Neural cell (in vitro differentiated cells): Measurements from ENCODE around the gene CYB5R2. TPM values are rescaled to one million over a fixed set of nuclear protein-coding genes. Genes with fewer than 3 reads are reported as not detected.

Experiments
- H2AFZ ChIP-seq: fragments of 200-600, 300-800 bp; sonication (generic), shearing (Covaris generic); 2 replicates; pipeline ENCODE4 v1.6.0; 2014; ENCODE audit warnings: low read depth, mild to moderate bottlenecking, antibody characterized with exemption, low read length, moderate library complexity
- H3F3A ChIP-seq: fragments of 200-600 bp; shearing (Covaris generic); 2 replicates; pipeline ENCODE4 v1.6.1; 2016; ENCODE audit warnings: mild to moderate bottlenecking, moderate library complexity, mixed read lengths, antibody characterized with exemption, low read length; ENCODE audit not compliant: insufficient read depth, poor library complexity, severe bottlenecking
- H3K27ac ChIP-seq: fragments of 200-600, 300-800 bp; sonication (generic), shearing (Covaris generic); 2 replicates; pipeline ENCODE4 v1.5.1; 2014; ENCODE audit warnings: mild to moderate bottlenecking, low read length, moderate library complexity
- H3K27me3 ChIP-seq: fragments of 300-800, 200-600 bp; sonication (generic), shearing (Covaris generic); 2 replicates; pipeline ENCODE4 v1.6.0; 2014; ENCODE audit warnings: mild to moderate bottlenecking, low read depth, low read length, moderate library complexity; ENCODE audit not compliant: insufficient read depth
- H3K36me3 ChIP-seq: fragments of 300-800, 200-600 bp; sonication (generic), shearing (Covaris generic); 2 replicates; pipeline ENCODE4 v1.5.1; 2014; ENCODE audit warnings: mild to moderate bottlenecking, antibody characterized with exemption, low read length, moderate library complexity; ENCODE audit not compliant: insufficient read depth
- H3K4me2 ChIP-seq: fragments of 300-800, 200-600 bp; sonication (generic), shearing (Covaris generic); 2 replicates; pipeline ENCODE4 v1.6.0; 2014; ENCODE audit warnings: mild to moderate bottlenecking, low read length
- H3K4me3 ChIP-seq: fragments of 300-800, 200-600 bp; sonication (generic), shearing (Covaris generic); 2 replicates; pipeline ENCODE4 v1.5.1; 2014; ENCODE audit warnings: mild to moderate bottlenecking, low read length, moderate library complexity
- H3K79me2 ChIP-seq: fragments of 200-600 bp; shearing (Covaris generic); replicated peaks from 2 replicates; pipeline ENCODE4 v1.6.0; 2014; ENCODE audit warnings: mild to moderate bottlenecking, low read length, moderate library complexity; ENCODE audit not compliant: insufficient read depth
- H3K9ac ChIP-seq: fragments of 300-800, 200-600 bp; sonication (generic), shearing (Covaris generic); 2 replicates; pipeline ENCODE4 v1.6.1; 2016; ENCODE audit warnings: mild to moderate bottlenecking, low read length, mixed read lengths
- H3K9me2 ChIP-seq: fragments of 200-600 bp; shearing (Covaris generic); 2 replicates; pipeline ENCODE4 v1.6.1; 2016; ENCODE audit warnings: mild to moderate bottlenecking, low read length, mixed read lengths; ENCODE audit not compliant: insufficient read depth
- H3K9me3 ChIP-seq: fragments of 200-600, 300-800 bp; sonication (generic), shearing (Covaris generic); 2 replicates; pipeline ENCODE4 v1.6.1; 2016; ENCODE audit warnings: mild to moderate bottlenecking, mixed run types, low read length, moderate library complexity, mixed read lengths
- H4K20me1 ChIP-seq: fragments of 200-600 bp; shearing (Covaris generic); 2 replicates; pipeline ENCODE4 v1.6.1; 2016; ENCODE audit warnings: mild to moderate bottlenecking, mixed run types; ENCODE audit not compliant: insufficient read depth
- EP300 ChIP-seq: fragments of 450-650 bp; conservative IDR thresholded peaks from 2 replicates; pipeline ENCODE4 v1.6.1; 2014; ENCODE audit warnings: antibody characterized with exemption, mild to moderate bottlenecking, moderate library complexity; ENCODE audit not compliant: poor library complexity, severe bottlenecking
- EZH2 ChIP-seq: fragments of 200-600, 300-800 bp; shearing (Covaris generic), sonication (generic); IDR thresholded peaks from 2 replicates; pipeline ENCODE4 v1.6.1; 2014; ENCODE audit warnings: antibody characterized with exemption, low read length, borderline replicate concordance, mild to moderate bottlenecking; ENCODE audit not compliant: insufficient read depth, poor library complexity, severe bottlenecking
- MXI1 ChIP-seq: fragments of 450-650 bp; conservative IDR thresholded peaks from 2 replicates; pipeline ENCODE4 v1.6.1; 2014; ENCODE audit warnings: antibody characterized with exemption, mild to moderate bottlenecking; ENCODE audit not compliant: poor library complexity, severe bottlenecking
- POLR2AphosphoS5 ChIP-seq: IDR thresholded peaks from 2 replicates; pipeline ENCODE4 v1.6.1; 2012
- RAD21 ChIP-seq: fragments of 450-650 bp; conservative IDR thresholded peaks from 2 replicates; pipeline ENCODE4 v1.6.1; 2014; ENCODE audit warnings: antibody characterized with exemption, mild to moderate bottlenecking, moderate library complexity
- SMC3 ChIP-seq: fragments of 450-650 bp; conservative IDR thresholded peaks from 2 replicates; pipeline ENCODE4 v1.6.1; 2014; ENCODE audit warnings: antibody characterized with exemption, mild to moderate bottlenecking, moderate library complexity; ENCODE audit not compliant: poor library complexity
- TAF1 ChIP-seq: IDR thresholded peaks from 2 replicates; pipeline ENCODE4 v1.6.1; 2012; ENCODE audit warnings: low read depth
- polyA plus RNA-seq: library from polyadenylated mRNA; depleted of rRNA; stranded (reverse); fragments of >200 nt; gene quantifications from 2 replicates; pipeline ENCODE4 v1.2.3, GENCODE V29; 2014
- TF ChIP-seq, protein P1 (sequence below): fragments of 450-650 bp; IDR thresholded peaks from 2 replicates; pipeline ENCODE4 v1.5.1; 2014; ENCODE audit warnings: antibody characterized with exemption, mild to moderate bottlenecking, moderate library complexity; ENCODE audit not compliant: poor library complexity, severe bottlenecking
- TF ChIP-seq, protein P2 (sequence below): IDR thresholded peaks from 2 replicates; pipeline ENCODE4 v1.6.1; 2012; ENCODE audit warnings: borderline replicate concordance

CYB5R2 gene
- polyA plus RNA-seq, 1 donor from 2014 or later: not detected

DNA sequence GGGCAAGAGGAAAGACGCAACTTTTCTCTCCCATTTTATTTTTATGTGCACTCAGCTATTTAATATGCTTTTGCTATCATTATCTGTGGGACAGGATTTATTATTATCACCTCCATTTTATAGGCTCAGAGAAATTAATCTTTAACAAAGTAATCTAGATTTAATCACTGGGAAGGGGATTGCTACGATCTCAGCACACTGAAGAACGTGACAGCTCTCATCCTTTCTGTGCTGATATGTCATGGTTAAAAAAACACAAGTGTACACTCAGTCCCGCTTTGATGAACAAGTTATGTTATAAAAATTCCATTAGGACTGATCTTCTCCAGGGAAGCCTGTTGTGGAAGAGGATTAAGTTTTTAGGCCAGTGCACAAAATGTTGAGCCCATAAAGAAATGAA is 37.6 kb downstream of the CYB5R2 start:
- H3F3A ChIP-seq: no peaks in the 10 kb centered on the region
- no peaks in the 10 kb centered on the region for H3K9me2 ChIP-seq
- no peaks in the 10 kb centered on the region for H3K9me3 ChIP-seq
- H3K27ac ChIP-seq: no peak overlapping the region
- H3K4me2 ChIP-seq: no peak overlapping the region
- H3K27me3 ChIP-seq: no peaks in the 10 kb centered on the region
- H2AFZ ChIP-seq: no peak overlapping the region
- H3K36me3 ChIP-seq: no peaks in the 10 kb centered on the region
- no peak overlapping the region for H3K4me3 ChIP-seq
- no peak overlapping the region for H3K9ac ChIP-seq
- no peaks in the 10 kb centered on the region for H4K20me1 ChIP-seq
- TF ChIP-seq MXI1: no peak
- TF ChIP-seq, protein P1, sequence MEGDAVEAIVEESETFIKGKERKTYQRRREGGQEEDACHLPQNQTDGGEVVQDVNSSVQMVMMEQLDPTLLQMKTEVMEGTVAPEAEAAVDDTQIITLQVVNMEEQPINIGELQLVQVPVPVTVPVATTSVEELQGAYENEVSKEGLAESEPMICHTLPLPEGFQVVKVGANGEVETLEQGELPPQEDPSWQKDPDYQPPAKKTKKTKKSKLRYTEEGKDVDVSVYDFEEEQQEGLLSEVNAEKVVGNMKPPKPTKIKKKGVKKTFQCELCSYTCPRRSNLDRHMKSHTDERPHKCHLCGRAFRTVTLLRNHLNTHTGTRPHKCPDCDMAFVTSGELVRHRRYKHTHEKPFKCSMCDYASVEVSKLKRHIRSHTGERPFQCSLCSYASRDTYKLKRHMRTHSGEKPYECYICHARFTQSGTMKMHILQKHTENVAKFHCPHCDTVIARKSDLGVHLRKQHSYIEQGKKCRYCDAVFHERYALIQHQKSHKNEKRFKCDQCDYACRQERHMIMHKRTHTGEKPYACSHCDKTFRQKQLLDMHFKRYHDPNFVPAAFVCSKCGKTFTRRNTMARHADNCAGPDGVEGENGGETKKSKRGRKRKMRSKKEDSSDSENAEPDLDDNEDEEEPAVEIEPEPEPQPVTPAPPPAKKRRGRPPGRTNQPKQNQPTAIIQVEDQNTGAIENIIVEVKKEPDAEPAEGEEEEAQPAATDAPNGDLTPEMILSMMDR: no peak
- TF ChIP-seq EP300: no peak
- TF ChIP-seq SMC3: no peak
- TF ChIP-seq EZH2: no peak
- no peak for TF ChIP-seq RAD21
- TF ChIP-seq, protein P2, sequence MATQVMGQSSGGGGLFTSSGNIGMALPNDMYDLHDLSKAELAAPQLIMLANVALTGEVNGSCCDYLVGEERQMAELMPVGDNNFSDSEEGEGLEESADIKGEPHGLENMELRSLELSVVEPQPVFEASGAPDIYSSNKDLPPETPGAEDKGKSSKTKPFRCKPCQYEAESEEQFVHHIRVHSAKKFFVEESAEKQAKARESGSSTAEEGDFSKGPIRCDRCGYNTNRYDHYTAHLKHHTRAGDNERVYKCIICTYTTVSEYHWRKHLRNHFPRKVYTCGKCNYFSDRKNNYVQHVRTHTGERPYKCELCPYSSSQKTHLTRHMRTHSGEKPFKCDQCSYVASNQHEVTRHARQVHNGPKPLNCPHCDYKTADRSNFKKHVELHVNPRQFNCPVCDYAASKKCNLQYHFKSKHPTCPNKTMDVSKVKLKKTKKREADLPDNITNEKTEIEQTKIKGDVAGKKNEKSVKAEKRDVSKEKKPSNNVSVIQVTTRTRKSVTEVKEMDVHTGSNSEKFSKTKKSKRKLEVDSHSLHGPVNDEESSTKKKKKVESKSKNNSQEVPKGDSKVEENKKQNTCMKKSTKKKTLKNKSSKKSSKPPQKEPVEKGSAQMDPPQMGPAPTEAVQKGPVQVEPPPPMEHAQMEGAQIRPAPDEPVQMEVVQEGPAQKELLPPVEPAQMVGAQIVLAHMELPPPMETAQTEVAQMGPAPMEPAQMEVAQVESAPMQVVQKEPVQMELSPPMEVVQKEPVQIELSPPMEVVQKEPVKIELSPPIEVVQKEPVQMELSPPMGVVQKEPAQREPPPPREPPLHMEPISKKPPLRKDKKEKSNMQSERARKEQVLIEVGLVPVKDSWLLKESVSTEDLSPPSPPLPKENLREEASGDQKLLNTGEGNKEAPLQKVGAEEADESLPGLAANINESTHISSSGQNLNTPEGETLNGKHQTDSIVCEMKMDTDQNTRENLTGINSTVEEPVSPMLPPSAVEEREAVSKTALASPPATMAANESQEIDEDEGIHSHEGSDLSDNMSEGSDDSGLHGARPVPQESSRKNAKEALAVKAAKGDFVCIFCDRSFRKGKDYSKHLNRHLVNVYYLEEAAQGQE: no peak
- TF ChIP-seq TAF1: no peak
- no peak for TF ChIP-seq POLR2AphosphoS5
- no peaks in the 10 kb centered on the region for H3K79me2 ChIP-seq

DNA sequence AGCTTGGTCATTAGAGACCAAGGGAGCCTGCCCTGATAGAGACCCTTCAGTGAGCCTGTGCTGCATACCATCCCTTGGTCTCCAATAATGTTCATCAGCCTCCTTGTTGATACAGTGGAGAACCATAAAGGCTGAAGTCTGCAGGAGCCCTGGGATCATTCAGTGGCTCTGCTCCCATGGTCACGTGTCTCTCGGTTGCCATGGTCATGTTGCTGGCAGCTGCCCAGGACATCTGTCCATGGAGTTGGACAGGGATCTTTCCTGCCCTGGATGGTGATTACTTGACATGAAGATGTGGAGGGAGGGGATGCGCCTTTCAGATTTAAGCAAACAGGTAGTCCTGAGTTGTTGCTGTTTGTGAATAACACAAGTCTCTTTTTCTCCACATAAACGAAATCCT is 38.2 kb downstream of the CYB5R2 start:
- Histone ChIP-seq H4K20me1 (no peaks in the 10 kb centered on the region), H3K9ac (no peak overlapping the region), H3K27me3 (no peaks in the 10 kb centered on the region), H2AFZ (no peak overlapping the region), H3K79me2 (no peaks in the 10 kb centered on the region), H3K36me3 (no peaks in the 10 kb centered on the region), H3K4me3 (no peak overlapping the region), H3K27ac (no peak overlapping the region), H3K4me2 (no peak overlapping the region), H3K9me3 (no peaks in the 10 kb centered on the region), H3F3A (no peaks in the 10 kb centered on the region), H3K9me2 (no peaks in the 10 kb centered on the region)
- no peak for TF ChIP-seq EP300
- TF ChIP-seq, protein P1: no peak
- no peak for TF ChIP-seq MXI1
- TF ChIP-seq, protein P2: no peak
- no peak for TF ChIP-seq SMC3
- TF ChIP-seq RAD21: no peak
- no peak for TF ChIP-seq TAF1
- TF ChIP-seq EZH2: no peak
- TF ChIP-seq POLR2AphosphoS5: no peak
